GM20431 (cell line): ENCODE results near the gene SCCPDH.

Experiments
- in situ Hi-C: fragments of 300-500 bp; cut with MseI, MboI; formaldehyde crosslinking; loops from one replicate; pipeline ENCODE4 v1.15.0; 2020; ENCODE audit warnings: low sequenced_read_pairs; ENCODE audit not compliant: unreplicated experiment

SCCPDH gene

GRCh38 chr1:246781212-246781611 is 57.0 kb downstream of the SCCPDH start:
- in situ Hi-C loops = no loop called here

GRCh38 chr1:246782120-246782900 is 58.1 kb downstream of the SCCPDH start:
- in situ Hi-C loops = no loop called here

GRCh38 chr1:246784621-246785493 is 60.6 kb downstream of the SCCPDH start:
- in situ Hi-C loops = no loop called here

- in situ Hi-C loops = no loop called here
Observed at GRCh38 chr1:246785494-246786111, 61.4 kb downstream of the SCCPDH start.

GRCh38 chr1:246786606-246787238 is 62.5 kb downstream of the SCCPDH start:
- in situ Hi-C loops = no loop called here

- in situ Hi-C loops = no loop called here
Observed at GRCh38 chr1:246787781-246788513, 63.7 kb downstream of the SCCPDH start.

- in situ Hi-C loops = no loop called here
Observed at GRCh38 chr1:246788895-246789338, 64.7 kb downstream of the SCCPDH start.

- in situ Hi-C loops = no loop called here
Observed at GRCh38 chr1:246789454-246790339, 65.5 kb downstream of the SCCPDH start.

GRCh38 chr1:246790364-246790763 is 66.2 kb downstream of the SCCPDH start:
- in situ Hi-C loops = no loop called here

- in situ Hi-C loops = no loop called here
Observed at GRCh38 chr1:246790833-246791232, 66.6 kb downstream of the SCCPDH start.

GRCh38 chr1:246791303-246791918 is 67.2 kb downstream of the SCCPDH start:
- in situ Hi-C loops = no loop called here

- in situ Hi-C loops = no loop called here
Observed at GRCh38 chr1:246792603-246793002, 68.4 kb downstream of the SCCPDH start.

GRCh38 chr1:246793356-246793896 is 69.2 kb downstream of the SCCPDH start:
- in situ Hi-C loops = no loop called here

- in situ Hi-C loops = no loop called here
Observed at GRCh38 chr1:246794048-246794827, 70.0 kb downstream of the SCCPDH start.

GRCh38 chr1:246794828-246795671 is 70.8 kb downstream of the SCCPDH start:
- in situ Hi-C loops = no loop called here
